C4-2B (cell line): ENCODE measurements around the gene C7.
A peak's percentile ranks its signal among the peaks of the same experiment; 100 is the strongest.

Experiments
- H3K27ac ChIP-seq: fragments of 450-650 bp; 2 replicates; pipeline ENCODE4 v1.5.1; 2017
- ZFX ChIP-seq: fragments of 450-650 bp; IDR thresholded peaks from 2 replicates; pipeline ENCODE4 v1.6.1; 2017
- TF ChIP-seq, protein P1 (sequence below): fragments of 450-650 bp; conservative IDR thresholded peaks from 2 replicates; pipeline ENCODE4 v1.5.1; 2017; ENCODE audit warnings: mild to moderate bottlenecking

The C7 gene

DNA sequence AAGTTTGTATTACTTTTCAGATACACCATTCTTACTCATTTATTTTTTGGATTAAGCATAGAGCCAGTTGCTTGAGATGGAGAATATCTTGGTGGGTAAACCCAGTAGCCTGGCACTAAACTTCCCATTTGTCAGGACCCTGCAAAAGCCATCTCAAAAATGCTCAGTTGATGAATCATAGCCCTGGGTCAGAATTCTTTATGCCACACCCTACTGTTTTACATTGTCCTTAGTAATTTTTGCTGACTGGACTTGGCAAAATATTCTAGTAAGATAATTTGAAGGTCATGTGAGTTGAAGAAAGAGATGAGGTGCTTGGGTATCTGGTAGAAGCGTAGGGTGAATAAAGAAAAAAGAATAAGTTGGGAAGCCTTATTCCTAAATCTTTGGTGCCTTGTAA is 50.7 kb downstream of the C7 start:
- H3K27ac ChIP-seq, result no peak overlapping the region
- TF ChIP-seq, protein P1, sequence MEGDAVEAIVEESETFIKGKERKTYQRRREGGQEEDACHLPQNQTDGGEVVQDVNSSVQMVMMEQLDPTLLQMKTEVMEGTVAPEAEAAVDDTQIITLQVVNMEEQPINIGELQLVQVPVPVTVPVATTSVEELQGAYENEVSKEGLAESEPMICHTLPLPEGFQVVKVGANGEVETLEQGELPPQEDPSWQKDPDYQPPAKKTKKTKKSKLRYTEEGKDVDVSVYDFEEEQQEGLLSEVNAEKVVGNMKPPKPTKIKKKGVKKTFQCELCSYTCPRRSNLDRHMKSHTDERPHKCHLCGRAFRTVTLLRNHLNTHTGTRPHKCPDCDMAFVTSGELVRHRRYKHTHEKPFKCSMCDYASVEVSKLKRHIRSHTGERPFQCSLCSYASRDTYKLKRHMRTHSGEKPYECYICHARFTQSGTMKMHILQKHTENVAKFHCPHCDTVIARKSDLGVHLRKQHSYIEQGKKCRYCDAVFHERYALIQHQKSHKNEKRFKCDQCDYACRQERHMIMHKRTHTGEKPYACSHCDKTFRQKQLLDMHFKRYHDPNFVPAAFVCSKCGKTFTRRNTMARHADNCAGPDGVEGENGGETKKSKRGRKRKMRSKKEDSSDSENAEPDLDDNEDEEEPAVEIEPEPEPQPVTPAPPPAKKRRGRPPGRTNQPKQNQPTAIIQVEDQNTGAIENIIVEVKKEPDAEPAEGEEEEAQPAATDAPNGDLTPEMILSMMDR, result no peak
- TF ChIP-seq ZFX, result no peak

DNA sequence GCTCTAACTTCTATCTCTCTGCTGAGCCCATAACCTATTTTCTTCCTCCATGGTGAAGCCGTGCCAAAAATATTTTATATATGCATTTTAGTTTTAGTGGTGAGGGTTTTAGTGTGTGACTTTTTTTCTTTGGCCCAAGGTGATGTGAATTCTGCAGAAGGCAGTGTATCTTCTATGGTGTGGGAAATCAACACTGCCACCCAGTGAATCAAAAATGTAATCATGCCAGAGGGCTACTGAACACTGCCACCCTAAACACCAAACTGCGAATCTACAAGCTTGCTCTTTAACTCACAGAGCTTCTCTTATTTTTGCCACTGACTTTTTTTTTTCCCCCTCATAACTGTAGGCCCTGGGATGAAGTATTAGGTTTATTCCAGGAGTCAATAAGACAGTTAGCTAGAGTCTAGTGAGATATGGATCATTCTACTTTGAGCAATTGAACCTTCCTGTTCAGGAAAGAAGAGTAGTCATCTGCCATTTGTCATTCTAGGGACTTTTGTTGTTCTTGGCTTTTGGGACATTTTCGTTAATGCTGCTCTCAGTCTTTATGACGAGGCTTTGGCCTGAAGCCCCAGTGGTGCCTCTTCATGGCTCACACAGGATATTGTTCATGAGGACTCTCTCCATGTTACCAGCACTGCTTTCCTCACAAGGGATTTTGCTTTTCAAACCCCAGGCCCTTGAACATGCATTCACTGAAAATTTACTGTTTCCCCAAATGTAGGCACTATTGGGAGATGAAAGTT is 53.1 kb downstream of the C7 start:
- TF ChIP-seq, protein P1, result peak; percentile 30
- no peak for TF ChIP-seq ZFX

DNA sequence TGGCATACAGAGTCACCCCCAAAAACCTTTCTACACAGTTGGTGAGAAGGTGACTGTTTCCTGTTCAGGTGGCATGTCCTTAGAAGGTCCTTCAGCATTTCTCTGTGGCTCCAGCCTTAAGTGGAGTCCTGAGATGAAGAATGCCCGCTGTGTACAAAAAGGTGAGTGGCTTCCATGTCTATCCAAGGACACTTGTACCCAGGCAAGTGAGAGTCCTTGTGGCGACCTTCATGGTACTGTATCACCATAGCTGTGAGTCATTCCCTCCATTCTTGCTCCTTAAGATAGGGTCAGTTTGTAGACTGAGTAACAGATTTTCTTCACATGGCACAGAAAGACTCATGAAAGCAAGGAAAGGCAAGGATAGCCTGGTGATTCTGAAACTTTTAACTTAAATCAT is 63.1 kb downstream of the C7 start:
- TF ChIP-seq, protein P1, result no peak
- TF ChIP-seq ZFX, result no peak
- H3K27ac ChIP-seq, result no peak overlapping the region

More for the DNA sequence above, 53.1 kb downstream of the C7 start:
- H3K27ac ChIP-seq, result no peak overlapping the region

DNA sequence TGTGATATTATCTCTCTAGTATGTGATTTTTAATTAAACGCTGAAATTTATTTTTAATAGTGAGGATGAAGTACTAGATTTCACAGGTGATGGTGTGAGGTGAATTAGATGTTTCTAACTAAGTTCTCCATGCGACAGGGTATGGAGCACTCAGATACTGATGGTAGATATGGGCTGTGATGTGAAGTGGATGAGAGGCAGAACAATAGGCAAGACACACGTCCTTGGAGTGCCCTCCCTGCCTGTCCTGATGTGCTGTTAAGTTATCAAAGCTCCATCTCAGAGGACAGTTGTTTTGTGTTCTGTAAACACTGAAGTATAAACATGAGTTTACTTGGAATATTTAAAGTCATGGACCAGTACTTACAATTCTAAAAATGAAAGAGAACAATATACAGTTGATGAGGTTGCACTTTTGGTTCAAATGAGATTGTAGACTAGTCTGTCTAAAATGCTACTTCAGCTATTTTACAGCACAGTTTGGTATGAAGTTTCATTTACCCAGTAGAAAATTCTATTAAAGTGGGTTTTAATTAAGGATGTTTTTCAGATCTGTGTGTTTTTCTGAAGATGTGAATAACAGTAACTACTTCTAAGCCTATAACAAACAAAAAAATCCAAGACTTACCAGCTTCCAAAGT is 64.2 kb downstream of the C7 start:
- no peak for TF ChIP-seq ZFX
- TF ChIP-seq, protein P1, result no peak
- no peak overlapping the region for H3K27ac ChIP-seq

DNA sequence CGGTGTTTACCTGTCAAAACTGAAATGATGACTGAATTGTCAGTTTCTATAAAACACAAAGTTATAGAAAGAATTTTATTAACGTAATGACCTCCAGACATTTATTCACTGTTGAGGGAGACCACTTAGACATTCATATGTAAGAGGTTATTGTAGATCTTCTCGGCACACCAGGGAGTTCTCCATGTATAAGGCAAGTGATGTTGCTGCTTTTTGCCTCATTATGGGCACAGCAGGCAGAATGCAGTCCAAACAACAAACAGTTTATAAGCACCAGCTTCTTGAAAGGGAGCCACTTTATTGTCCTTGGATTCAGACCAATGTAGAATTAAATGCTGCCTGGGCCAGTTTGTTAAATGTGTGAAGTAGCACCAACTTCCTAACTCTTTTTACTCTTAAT is 66.7 kb downstream of the C7 start:
- TF ChIP-seq, protein P1, result no peak
- no peak for TF ChIP-seq ZFX
- H3K27ac ChIP-seq, result no peak overlapping the region

DNA sequence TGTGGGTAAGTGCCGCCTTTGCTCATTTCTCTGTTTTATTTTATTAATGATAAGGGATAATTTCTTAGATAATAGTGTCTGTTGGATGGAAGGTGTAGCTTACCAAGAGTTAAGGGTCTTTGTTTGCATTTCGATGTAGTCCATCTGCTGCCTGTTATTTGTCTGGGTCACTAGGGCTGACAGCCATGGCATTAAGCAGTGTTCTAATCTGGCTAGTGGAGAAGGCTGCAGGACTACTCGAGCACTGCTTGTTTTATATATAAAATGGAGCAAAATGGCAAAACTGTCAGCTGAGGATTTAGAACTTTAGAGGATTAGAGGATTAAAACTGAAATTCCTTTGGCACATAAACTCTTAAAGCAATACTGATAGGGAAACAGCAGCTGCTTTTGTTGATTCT is 67.5 kb downstream of the C7 start:
- H3K27ac ChIP-seq, result no peak overlapping the region
- TF ChIP-seq, protein P1, result no peak
- no peak for TF ChIP-seq ZFX

DNA sequence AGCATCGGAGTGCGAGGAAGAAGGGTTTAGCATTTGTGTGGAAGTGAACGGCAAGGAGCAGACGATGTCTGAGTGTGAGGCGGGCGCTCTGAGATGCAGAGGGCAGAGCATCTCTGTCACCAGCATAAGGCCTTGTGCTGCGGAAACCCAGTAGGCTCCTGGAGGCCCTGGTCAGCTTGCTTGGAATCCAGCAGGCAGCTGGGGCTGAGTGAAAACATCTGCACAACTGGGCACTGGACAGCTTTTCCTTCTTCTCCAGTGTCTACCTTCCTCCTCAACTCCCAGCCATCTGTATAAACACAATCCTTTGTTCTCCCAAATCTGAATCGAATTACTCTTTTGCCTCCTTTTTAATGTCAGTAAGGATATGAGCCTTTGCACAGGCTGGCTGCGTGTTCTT is 72.1 kb downstream of the C7 start:
- H3K27ac ChIP-seq, result no peak overlapping the region
- TF ChIP-seq ZFX, result no peak
- TF ChIP-seq, protein P1, result no peak
